M059J (cell line): Measurements from ENCODE around the gene MYO1B. TPM values are rescaled to one million over a fixed set of nuclear protein-coding genes. Genes with fewer than 3 reads are reported as not detected.
A peak's percentile ranks its signal among the peaks of the same experiment; 100 is the strongest.

Experiments
- DNase-seq: peaks from one replicate; pipeline ENCODE4 v3.0.0-alpha.2; 2012; ENCODE audit warnings: low read depth
- total RNA-seq: library from RNA; depleted of rRNA; stranded (reverse); fragments of >200 nt; shearing (Covaris generic); gene quantifications from 2 replicates; pipeline ENCODE4 v1.2.3, GENCODE V29; 2014

MYO1B gene
- total RNA-seq, 1 experiment from 2014 or later, result 26.2 TPM

DNA sequence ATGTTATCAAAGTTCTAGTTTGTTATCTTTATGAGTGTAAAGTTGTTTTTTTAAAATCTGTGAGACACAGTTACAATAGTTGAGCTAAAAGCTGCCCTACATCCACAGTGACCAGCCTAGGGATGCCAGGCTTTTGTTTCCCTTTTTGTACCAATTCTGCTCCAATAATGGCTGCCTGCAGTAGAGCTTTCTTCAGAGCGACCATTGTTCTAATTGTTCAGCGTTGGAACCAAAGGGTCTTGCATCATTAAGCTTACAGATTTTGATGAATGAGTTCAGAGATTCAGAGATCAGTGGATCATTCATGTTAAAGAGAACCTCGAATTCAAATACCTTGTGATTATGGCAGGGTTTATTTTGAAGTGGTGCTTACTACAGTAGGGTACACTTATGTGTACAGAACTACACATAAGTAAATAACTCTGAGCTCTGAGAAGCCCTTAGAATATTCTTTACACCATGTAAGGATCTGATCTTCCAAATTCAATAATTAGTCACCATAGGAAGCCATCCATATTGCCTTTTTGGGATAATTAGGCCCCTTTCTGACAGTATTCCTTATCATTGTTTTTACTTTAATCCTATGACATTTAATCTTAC lies 157.9 kb downstream of the MYO1B start:
- no peak for DNase-seq

DNA sequence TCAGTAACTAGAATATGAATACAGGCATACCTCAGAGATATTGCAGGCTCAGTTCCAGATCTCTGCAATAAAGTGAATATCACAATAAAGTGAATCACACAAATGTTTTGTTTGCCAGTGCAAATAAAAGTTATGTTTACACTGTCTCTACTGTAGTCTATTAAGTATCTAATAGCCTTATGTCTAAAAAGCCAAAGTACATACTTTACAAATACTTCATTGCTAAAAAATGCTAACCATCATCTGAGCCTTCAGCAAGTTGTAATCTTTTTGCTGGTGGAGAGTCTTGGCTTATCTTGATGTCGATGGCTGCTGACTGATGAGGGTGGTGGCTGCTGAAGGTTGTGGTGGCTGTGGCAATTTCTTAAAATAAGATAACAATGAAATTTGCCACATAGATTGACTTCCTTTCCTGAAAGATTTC lies 159.4 kb downstream of the MYO1B start:
- peak; percentile 49 for DNase-seq

DNA sequence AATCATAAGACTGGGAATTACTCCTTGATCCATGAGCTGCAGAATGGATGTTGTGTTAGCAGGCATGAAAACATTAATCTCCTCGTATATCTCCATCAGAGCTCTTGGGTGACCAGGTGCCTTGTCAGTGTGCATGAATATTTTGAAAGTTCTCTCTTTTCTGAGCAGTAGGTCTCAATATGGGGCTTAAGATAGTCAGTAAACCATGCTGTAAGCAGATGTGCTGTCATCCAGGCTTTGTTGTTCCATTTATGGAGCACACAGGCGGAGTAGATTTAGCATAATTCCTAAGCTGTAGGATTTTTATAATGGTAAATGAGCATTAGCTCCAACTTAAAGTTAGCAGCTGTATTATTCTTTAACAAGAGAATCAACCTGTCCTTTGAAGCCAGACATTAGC lies 160.3 kb downstream of the MYO1B start:
- no peak for DNase-seq

- no peak for DNase-seq
These were observed 165.6 kb downstream of the MYO1B start for GRCh38 chr2:191410646-191411436.

- no peak for DNase-seq
These were observed 166.3 kb downstream of the MYO1B start for GRCh38 chr2:191411472-191411871.

DNA sequence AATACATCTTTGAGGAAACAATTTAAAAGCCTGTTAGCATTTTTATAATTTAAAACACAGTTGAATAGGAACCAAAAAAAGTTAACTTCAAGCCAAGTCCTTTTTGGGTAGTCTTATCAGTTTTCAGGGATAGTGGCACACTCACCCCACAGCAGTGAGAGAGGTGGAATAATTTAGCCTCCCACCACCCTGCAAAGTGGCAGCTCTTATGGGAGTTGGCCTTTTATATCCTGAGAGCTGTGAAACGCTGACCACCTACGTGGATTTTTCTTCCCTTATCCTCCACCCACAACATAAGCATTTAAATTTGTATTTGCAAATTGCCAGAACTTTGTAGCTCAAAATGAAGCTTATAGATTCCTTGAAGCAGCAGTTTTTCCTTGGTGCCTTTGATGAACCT lies 167.1 kb downstream of the MYO1B start:
- DNase-seq, result no peak

- no peak for DNase-seq
These were observed 169.9 kb downstream of the MYO1B start for GRCh38 chr2:191415101-191415500.

DNA sequence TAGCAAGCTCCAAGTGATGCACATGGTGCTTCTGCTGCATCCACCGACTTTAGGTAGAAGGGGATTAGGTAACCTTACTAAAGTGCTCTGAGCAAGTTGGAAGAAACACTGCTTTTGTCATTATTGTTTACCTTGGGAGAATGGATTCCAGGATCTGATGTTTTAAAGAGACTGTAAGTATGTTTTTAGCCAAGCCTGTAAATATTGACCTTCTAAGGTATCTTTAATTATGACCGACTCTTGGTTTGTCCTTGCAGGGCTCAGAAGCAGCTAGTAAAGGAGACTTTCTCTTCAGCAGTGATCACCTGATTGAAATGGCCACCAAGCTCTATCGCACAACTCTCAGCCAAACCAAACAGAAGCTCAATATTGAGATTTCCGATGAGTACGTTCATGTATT lies 170.7 kb downstream of the MYO1B start:
- DNase-seq, result no peak

GRCh38 chr2:191417746-191418145 lies 172.5 kb downstream of the MYO1B start:
- no peak for DNase-seq

GRCh38 chr2:191421950-191422349 lies 176.7 kb downstream of the MYO1B start:
- DNase-seq, result no peak

DNA sequence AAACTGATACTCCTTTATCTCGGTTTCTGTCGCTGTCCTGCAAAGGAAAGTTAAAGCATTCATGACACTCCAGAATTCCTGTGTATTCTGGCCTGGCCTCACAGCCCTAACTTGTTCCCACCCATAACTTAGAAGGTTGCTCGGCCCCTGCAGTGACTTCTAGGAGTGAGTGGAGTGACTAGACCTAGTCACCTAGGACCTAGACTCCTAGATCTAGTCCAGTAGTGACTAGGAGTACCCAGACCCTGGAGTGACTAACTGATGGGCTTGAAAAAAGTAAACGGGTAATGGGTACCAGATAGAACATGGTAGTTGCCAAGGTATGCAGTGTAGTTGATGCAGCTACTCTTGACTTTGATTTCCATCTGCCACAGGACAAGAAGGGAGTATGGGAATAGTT lies 181.8 kb downstream of the MYO1B start:
- DNase-seq, result no peak

DNA sequence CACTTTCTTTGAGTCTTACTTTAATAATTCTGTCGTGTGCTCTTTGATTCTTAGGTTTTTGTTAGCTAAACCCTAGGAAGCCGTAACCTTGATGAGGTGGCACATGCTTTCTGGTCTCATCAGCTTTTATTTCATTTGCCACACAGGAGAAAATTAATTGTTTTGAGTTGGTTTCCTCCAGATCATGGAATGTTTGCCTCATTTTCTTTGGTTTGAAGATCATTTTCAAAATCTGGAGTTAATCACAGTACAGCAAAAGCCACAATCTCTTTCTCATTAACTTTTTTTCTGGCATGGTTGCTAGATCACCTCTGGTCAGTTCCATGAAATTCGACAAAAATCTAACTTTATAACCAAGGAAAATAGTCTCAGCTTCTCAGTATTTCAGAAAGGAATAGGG lies 182.9 kb downstream of the MYO1B start:
- DNase-seq, result no peak

DNA sequence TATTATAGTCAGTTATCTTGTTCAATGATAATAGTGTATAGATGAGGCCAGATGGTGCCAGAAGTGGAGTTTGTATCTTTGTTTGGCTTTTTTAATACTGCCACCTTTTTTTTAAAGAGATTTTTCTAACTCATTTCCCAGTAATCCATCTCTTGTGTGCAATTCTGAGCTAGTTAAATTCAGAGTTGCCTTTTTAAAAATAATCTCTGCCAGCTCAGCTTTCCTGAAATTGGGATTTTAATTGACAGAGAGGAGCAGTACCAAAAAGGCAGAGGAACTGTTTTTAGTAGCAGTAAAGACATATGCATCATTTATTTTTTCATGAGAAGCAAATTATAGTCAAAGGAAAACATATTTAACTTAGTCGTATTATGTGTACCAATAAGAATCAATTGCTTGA lies 185.3 kb downstream of the MYO1B start:
- no peak for DNase-seq

- DNase-seq, result no peak
These were observed 186.9 kb downstream of the MYO1B start for GRCh38 chr2:191432121-191432520.

- no peak for DNase-seq
These were observed 188.9 kb downstream of the MYO1B start for GRCh38 chr2:191434072-191434471.

- DNase-seq, result no peak
These were observed 189.9 kb downstream of the MYO1B start for GRCh38 chr2:191435141-191435540.

DNA sequence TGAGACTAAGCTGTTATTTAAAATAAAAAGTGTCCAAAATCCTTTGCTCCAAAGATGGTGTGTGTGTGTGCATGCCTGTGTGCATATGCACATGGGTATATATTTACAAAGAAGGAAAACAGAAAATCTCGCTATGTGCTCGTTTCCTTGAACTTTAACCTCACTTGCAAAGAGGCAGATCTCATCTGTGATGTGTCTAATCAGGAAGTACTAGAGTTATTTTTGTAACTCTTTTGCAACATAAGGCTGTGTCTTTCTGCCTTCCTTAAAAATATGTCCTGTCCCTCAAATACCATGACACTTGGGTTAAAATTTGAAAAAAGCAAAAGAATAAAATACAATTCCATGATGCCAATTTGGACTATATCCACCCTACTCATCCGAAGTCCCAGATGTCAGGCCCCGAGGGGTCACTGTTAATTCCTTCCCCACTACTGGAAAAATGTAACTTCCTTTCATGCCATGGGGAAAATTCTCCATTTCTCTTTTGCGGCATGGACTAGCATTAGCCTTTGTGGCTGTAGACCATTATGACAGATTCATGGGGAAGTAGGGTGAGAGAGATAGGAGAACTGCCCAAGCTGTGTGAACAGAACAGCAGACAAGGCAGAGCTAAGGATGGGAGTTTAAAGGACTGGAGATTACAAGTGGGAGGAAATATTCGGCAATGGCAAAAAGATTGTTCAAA lies 191.3 kb downstream of the MYO1B start:
- no peak for DNase-seq

GRCh38 chr2:191439481-191439880 lies 194.3 kb downstream of the MYO1B start:
- DNase-seq, result no peak

- peak; percentile 20 for DNase-seq
These were observed 196.5 kb downstream of the MYO1B start for GRCh38 chr2:191441496-191442214.

DNA sequence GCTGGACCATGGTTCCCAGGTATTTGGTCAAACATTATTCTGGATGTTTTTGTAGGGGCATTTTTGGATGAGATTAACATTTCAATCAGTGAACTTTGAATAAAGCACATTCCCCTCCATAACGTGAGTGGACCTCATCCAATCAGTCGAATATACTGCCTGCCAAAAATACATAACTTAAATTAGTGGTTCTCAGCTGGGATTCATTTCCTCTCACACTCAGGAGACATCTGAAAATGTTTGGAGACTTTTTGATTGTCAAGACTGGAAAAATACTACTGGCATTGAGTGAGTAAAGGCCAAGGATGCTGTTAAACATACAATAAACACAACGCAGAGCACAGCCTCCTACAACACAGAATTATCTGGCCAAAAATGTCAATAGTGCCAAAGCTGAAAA lies 198.2 kb downstream of the MYO1B start:
- no peak for DNase-seq

DNA sequence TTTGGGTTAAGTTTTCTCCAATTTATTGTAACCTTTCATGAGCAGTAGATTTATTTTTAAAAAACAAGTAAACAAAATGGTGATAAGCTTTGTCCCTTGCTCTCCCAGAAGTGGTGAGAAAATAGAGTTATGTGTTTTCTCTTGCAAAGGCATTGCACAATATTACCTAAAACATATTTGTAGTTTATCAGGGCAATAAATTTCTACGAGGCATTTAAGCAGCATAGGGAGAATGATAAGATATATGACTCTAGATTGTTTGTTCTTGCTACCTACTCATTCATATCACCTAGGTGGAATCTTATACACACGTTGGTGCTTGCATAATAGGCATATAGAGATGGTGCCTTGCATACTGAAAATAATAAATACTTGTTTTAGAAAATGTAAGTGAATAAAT lies 201.7 kb downstream of the MYO1B start:
- no peak for DNase-seq

- DNase-seq, result no peak
These were observed 205.9 kb downstream of the MYO1B start for GRCh38 chr2:191451116-191451515.
